ENCODE data around the gene NR2F1. TPM values are rescaled to one million over a fixed set of nuclear protein-coding genes. Genes with fewer than 3 reads are reported as not detected.
"Not testable (repeated sequence)": the region's sequence is repeated elsewhere in the genome, so short reads cannot be mapped to it uniquely, and the experiment has no call there.

NR2F1 gene
- total RNA-seq (not detected), total RNA-seq (0 reads per million in 2 donors)

- no peak for ATAC-seq
- peak within 1 kb of the TSS; percentile 60 for H3K4me3 Mint-ChIP-seq
- DNase-seq, result no peak
- no peaks in the 10 kb centered on the region for H3K9me3 ChIP-seq (ENCODE audit: control insufficient read depth, low read length, poor library complexity, severe bottlenecking)
- H3K4me1 Mint-ChIP-seq, result peaks cover 20% of the 10 kb centered on the region
- H3K36me3 Mint-ChIP-seq (ENCODE audit: low read depth), result peaks cover 4% of the 10 kb centered on the region
- H3K27ac Mint-ChIP-seq, result no peak within 1 kb of the TSS
- H3K27me3 Mint-ChIP-seq, result peaks cover 40% of the 10 kb centered on the region
These were observed at the start of gene NR2F1 for GRCh38 chr5:93582677-93583438. Gene NR2F1, plus strand, starts transcription at chr5:93583222. Its CDS starts 1,802 bp downstream, at chr5:93585024.

- ATAC-seq (no peak), DNase-seq (no peak)
- Mint-ChIP-seq H3K27ac (no peak overlapping the region), H3K36me3 (ENCODE audit: low read depth) (no peaks in the 10 kb centered on the region), H3K4me3 (no peak overlapping the region), H3K27me3 (peaks cover 34% of the 10 kb centered on the region), H3K4me1 (no peaks in the 10 kb centered on the region)
- H3K9me3 ChIP-seq (ENCODE audit: control insufficient read depth, low read length, poor library complexity, severe bottlenecking), result no peaks in the 10 kb centered on the region
These were observed 37.1 kb upstream of the NR2F1 start for GRCh38 chr5:93545872-93546271.

- DNase-seq; H3K27ac Mint-ChIP-seq; H3K36me3 Mint-ChIP-seq (ENCODE audit: low read depth); H3K9me3 ChIP-seq (ENCODE audit: control insufficient read depth, low read length, poor library complexity, severe bottlenecking); ATAC-seq; H3K4me3 Mint-ChIP-seq; H3K4me1 Mint-ChIP-seq: not testable (repeated sequence)
- peaks cover 27% of the 10 kb centered on the region for H3K27me3 Mint-ChIP-seq
These were observed 33.4 kb upstream of the NR2F1 start for GRCh38 chr5:93549594-93549993.

GRCh38 chr5:93557021-93557604 is 25.9 kb upstream of the NR2F1 start:
- ATAC-seq (no peak), DNase-seq (no peak)
- H3K4me1 Mint-ChIP-seq, result no peaks in the 10 kb centered on the region
- no peak overlapping the region for H3K4me3 Mint-ChIP-seq
- no peaks in the 10 kb centered on the region for H3K9me3 ChIP-seq (ENCODE audit: control insufficient read depth, low read length, poor library complexity, severe bottlenecking)
- H3K27ac Mint-ChIP-seq, result no peak overlapping the region
- peaks cover 28% of the 10 kb centered on the region for H3K27me3 Mint-ChIP-seq
- H3K36me3 Mint-ChIP-seq (ENCODE audit: low read depth), result no peaks in the 10 kb centered on the region

- H3K27ac Mint-ChIP-seq, result no peak overlapping the region
- peaks cover 3% of the 10 kb centered on the region for H3K9me3 ChIP-seq (ENCODE audit: control insufficient read depth, low read length, poor library complexity, severe bottlenecking)
- ATAC-seq (no peak), DNase-seq (no peak)
- no peak overlapping the region for H3K4me3 Mint-ChIP-seq
- peaks cover 38% of the 10 kb centered on the region for H3K27me3 Mint-ChIP-seq
- H3K4me1 Mint-ChIP-seq, result no peaks in the 10 kb centered on the region
- H3K36me3 Mint-ChIP-seq (ENCODE audit: low read depth), result peaks cover 3% of the 10 kb centered on the region
These were observed 16.9 kb upstream of the NR2F1 start for GRCh38 chr5:93566091-93566490.

GRCh38 chr5:93567424-93567823 is 15.6 kb upstream of the NR2F1 start:
- H3K4me3 Mint-ChIP-seq, result no peak overlapping the region
- peaks cover 3% of the 10 kb centered on the region for H3K9me3 ChIP-seq (ENCODE audit: control insufficient read depth, low read length, poor library complexity, severe bottlenecking)
- H3K27me3 Mint-ChIP-seq, result peaks cover 51% of the 10 kb centered on the region
- peaks cover under 1% of the 10 kb centered on the region for H3K4me1 Mint-ChIP-seq
- peaks cover 3% of the 10 kb centered on the region for H3K36me3 Mint-ChIP-seq (ENCODE audit: low read depth)
- no peak for DNase-seq
- no peak for ATAC-seq
- H3K27ac Mint-ChIP-seq, result no peak overlapping the region

- H3K27me3 Mint-ChIP-seq, result peaks cover 63% of the 10 kb centered on the region
- H3K36me3 Mint-ChIP-seq (ENCODE audit: low read depth), result peaks cover 3% of the 10 kb centered on the region
- no peak overlapping the region for H3K27ac Mint-ChIP-seq
- H3K9me3 ChIP-seq (ENCODE audit: control insufficient read depth, low read length, poor library complexity, severe bottlenecking), result peaks cover 3% of the 10 kb centered on the region
- no peak for DNase-seq
- H3K4me3 Mint-ChIP-seq, result no peak overlapping the region
- peaks cover 4% of the 10 kb centered on the region for H3K4me1 Mint-ChIP-seq
- no peak for ATAC-seq
These were observed 13.5 kb upstream of the NR2F1 start for GRCh38 chr5:93569300-93570160.

- ATAC-seq (peak; percentile 27), DNase-seq (no peak)
- peaks cover 3% of the 10 kb centered on the region for H3K9me3 ChIP-seq (ENCODE audit: control insufficient read depth, low read length, poor library complexity, severe bottlenecking)
- H3K36me3 Mint-ChIP-seq (ENCODE audit: low read depth), result peaks cover 3% of the 10 kb centered on the region
- H3K4me3 Mint-ChIP-seq, result peak overlapping the region; percentile 4
- H3K4me1 Mint-ChIP-seq, result peaks cover 4% of the 10 kb centered on the region
- H3K27me3 Mint-ChIP-seq, result peaks cover 73% of the 10 kb centered on the region
- no peak overlapping the region for H3K27ac Mint-ChIP-seq
These were observed 12.5 kb upstream of the NR2F1 start for GRCh38 chr5:93570294-93571113.

- H3K9me3 ChIP-seq (ENCODE audit: control insufficient read depth, low read length, poor library complexity, severe bottlenecking), result peaks cover 3% of the 10 kb centered on the region
- ATAC-seq (no peak), DNase-seq (no peak)
- no peak overlapping the region for H3K27ac Mint-ChIP-seq
- peak overlapping the region; percentile 72 for H3K4me3 Mint-ChIP-seq
- peaks cover 81% of the 10 kb centered on the region for H3K27me3 Mint-ChIP-seq
- peaks cover 3% of the 10 kb centered on the region for H3K36me3 Mint-ChIP-seq (ENCODE audit: low read depth)
- peaks cover 4% of the 10 kb centered on the region for H3K4me1 Mint-ChIP-seq
These were observed 11.7 kb upstream of the NR2F1 start for GRCh38 chr5:93571114-93571949.

GRCh38 chr5:93572101-93572607 is 10.9 kb upstream of the NR2F1 start:
- peak overlapping the region; percentile 72 for H3K4me3 Mint-ChIP-seq
- no peak for DNase-seq
- H3K27ac Mint-ChIP-seq, result no peak overlapping the region
- H3K36me3 Mint-ChIP-seq (ENCODE audit: low read depth), result peaks cover 3% of the 10 kb centered on the region
- H3K9me3 ChIP-seq (ENCODE audit: control insufficient read depth, low read length, poor library complexity, severe bottlenecking), result peaks cover 3% of the 10 kb centered on the region
- peaks cover 87% of the 10 kb centered on the region for H3K27me3 Mint-ChIP-seq
- ATAC-seq, result no peak
- peaks cover 4% of the 10 kb centered on the region for H3K4me1 Mint-ChIP-seq

- Mint-ChIP-seq H3K4me1 (peaks cover 4% of the 10 kb centered on the region), H3K27ac (peak overlapping the region; percentile 65), H3K36me3 (ENCODE audit: low read depth) (peaks cover 3% of the 10 kb centered on the region), H3K27me3 (peaks cover 87% of the 10 kb centered on the region), H3K4me3 (peak overlapping the region; percentile 55)
- DNase-seq, result no peak
- peaks cover 3% of the 10 kb centered on the region for H3K9me3 ChIP-seq (ENCODE audit: control insufficient read depth, low read length, poor library complexity, severe bottlenecking)
- no peak for ATAC-seq
These were observed 10.2 kb upstream of the NR2F1 start for GRCh38 chr5:93572608-93573353.

Data from T-helper 17 cell (primary cell).